ENCODE measurements around the gene PTGES2. TPM values are rescaled to one million over a fixed set of nuclear protein-coding genes. Genes with fewer than 3 reads are reported as not detected.

Gene PTGES2
- total and polyA plus RNA-seq, 2 of the 13 experiments (the other 11 are each of a cell fraction or from before 2014, with no cell fraction given): 63.7 to 79.8 TPM

DNA sequence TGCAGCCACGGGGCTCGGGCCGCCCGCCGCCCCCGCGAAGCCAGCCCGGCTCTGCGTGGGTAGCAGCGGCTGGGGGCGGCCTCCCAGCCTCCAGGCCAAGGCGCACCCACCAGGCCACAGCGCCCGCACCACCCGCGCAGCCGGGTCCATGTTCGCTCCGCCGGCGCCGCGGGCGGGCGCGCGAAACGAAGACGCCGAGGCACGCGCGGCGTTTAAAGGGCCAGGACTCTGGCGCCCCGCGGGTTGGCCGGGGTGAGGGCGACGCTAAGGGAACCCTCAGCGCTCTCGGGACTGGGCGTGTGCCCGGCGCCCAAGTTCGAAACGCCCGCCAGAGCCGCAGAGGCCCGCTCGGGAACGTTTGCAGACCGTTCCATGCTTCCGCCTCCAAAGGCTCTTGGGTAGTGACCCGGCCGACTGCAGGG, at the start of gene PTGES2 (continued):
- TF ChIP-seq ZNF569 (CRISPR knock-in tag; IDR thresholded peaks at IDR 0.05; ENCODE audit: borderline replicate concordance) (no peak), ZFX (CRISPR knock-in tag; IDR thresholded peaks at IDR 0.05; ENCODE audit: low read depth) (peak; percentile 85), ZNF367 (CRISPR knock-in tag; IDR thresholded peaks at IDR 0.05; ENCODE audit: borderline replicate concordance) (peak; percentile 94; the same call in 1 of the 2 replicates), SIN3B (IDR thresholded peaks at IDR 0.05; ENCODE audit: low read length) (no peak), MAZ (IDR thresholded peaks at IDR 0.05; ENCODE audit: borderline replicate concordance, low read depth, low read length) (no peak), MAZ (CRISPR knock-in tag; IDR thresholded peaks at IDR 0.05; ENCODE audit: low read depth) (peak; percentile 65; the same call in 1 of the 2 replicates), PAWR (CRISPR knock-in tag; IDR thresholded peaks at IDR 0.05; ENCODE audit: borderline replicate concordance) (no peak), HDAC2 (CRISPR knock-in tag; IDR thresholded peaks at IDR 0.05) (no peak), TBX2 (CRISPR knock-in tag; IDR thresholded peaks at IDR 0.05; ENCODE audit: borderline replicate concordance) (peak; percentile 49; the same call in 1 of the 2 replicates), RELA (CRISPR knock-in tag; IDR thresholded peaks at IDR 0.05) (no peak), ZNF282 (IDR thresholded peaks at IDR 0.05; ENCODE audit: partially characterized antibody) (no peak), ZNF543 (CRISPR knock-in tag; IDR thresholded peaks at IDR 0.05) (no peak), ZBTB38 (CRISPR knock-in tag; IDR thresholded peaks at IDR 0.05) (peak; percentile 34; the same call in 1 of the 2 replicates), GLI4 (CRISPR knock-in tag; IDR thresholded peaks at IDR 0.05; ENCODE audit: borderline replicate concordance) (peak; percentile 20; the same call in 1 of the 2 replicates), ASH2L (IDR thresholded peaks at IDR 0.05; ENCODE audit: insufficient read length, low read depth, low read length) (no peak), ZNF841 (CRISPR knock-in tag; IDR thresholded peaks at IDR 0.05; ENCODE audit: borderline replicate concordance) (peak; percentile 18; the same call in 1 of the 2 replicates), ELF3 (CRISPR knock-in tag; IDR thresholded peaks at IDR 0.05) (no peak; the same call in 1 of the 2 replicates), ZNF225 (CRISPR knock-in tag; IDR thresholded peaks at IDR 0.05) (peak; percentile 44; the same call in 1 of the 2 replicates), ZNF547 (CRISPR knock-in tag; IDR thresholded peaks at IDR 0.05) (peak; percentile 86; the same call in 1 of the 2 replicates)
- TF ChIP-seq, protein P1, sequence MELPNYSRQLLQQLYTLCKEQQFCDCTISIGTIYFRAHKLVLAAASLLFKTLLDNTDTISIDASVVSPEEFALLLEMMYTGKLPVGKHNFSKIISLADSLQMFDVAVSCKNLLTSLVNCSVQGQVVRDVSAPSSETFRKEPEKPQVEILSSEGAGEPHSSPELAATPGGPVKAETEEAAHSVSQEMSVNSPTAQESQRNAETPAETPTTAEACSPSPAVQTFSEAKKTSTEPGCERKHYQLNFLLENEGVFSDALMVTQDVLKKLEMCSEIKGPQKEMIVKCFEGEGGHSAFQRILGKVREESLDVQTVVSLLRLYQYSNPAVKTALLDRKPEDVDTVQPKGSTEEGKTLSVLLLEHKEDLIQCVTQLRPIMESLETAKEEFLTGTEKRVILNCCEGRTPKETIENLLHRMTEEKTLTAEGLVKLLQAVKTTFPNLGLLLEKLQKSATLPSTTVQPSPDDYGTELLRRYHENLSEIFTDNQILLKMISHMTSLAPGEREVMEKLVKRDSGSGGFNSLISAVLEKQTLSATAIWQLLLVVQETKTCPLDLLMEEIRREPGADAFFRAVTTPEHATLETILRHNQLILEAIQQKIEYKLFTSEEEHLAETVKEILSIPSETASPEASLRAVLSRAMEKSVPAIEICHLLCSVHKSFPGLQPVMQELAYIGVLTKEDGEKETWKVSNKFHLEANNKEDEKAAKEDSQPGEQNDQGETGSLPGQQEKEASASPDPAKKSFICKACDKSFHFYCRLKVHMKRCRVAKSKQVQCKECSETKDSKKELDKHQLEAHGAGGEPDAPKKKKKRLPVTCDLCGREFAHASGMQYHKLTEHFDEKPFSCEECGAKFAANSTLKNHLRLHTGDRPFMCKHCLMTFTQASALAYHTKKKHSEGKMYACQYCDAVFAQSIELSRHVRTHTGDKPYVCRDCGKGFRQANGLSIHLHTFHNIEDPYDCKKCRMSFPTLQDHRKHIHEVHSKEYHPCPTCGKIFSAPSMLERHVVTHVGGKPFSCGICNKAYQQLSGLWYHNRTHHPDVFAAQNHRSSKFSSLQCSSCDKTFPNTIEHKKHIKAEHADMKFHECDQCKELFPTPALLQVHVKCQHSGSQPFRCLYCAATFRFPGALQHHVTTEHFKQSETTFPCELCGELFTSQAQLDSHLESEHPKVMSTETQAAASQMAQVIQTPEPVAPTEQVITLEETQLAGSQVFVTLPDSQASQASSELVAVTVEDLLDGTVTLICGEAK (IDR thresholded peaks at IDR 0.05): no peak
- TF ChIP-seq, protein P1 (CRISPR knock-in tag; IDR thresholded peaks at IDR 0.05): peak; percentile 52; the same call in 1 of the 2 replicates
- TF ChIP-seq, protein P2, sequence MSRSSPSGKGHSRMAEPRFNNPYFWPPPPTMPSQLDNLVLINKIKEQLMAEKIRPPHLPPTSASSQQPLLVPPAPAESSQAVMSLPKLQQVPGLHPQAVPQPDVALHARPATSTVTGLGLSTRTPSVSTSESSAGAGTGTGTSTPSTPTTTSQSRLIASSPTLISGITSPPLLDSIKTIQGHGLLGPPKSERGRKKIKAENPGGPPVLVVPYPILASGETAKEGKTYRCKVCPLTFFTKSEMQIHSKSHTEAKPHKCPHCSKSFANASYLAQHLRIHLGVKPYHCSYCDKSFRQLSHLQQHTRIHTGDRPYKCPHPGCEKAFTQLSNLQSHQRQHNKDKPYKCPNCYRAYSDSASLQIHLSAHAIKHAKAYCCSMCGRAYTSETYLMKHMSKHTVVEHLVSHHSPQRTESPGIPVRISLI (CRISPR knock-in tag; IDR thresholded peaks at IDR 0.05; ENCODE audit: borderline replicate concordance): peak; percentile 27; the same call in 1 of the 2 replicates
